CD8-positive, alpha-beta memory T cell (primary cell): ENCODE results near the gene FES. TPM values are rescaled to one million over a fixed set of nuclear protein-coding genes. Genes with fewer than 3 reads are reported as not detected.
A peak's percentile ranks its signal among the peaks of the same experiment; 100 is the strongest.
"Not testable (repeated sequence)": the region's sequence is repeated elsewhere in the genome, so short reads cannot be mapped to it uniquely, and the experiment has no call there.

ENCODE experiments used
- CTCF ChIA-PET: fragments of 350-600 bp; sonication (Branson Sonifier 250); formaldehyde crosslinking; loops from one replicate; lab custom pipeline; 2021; ENCODE audit warnings: antibody characterized with exemption; lab: Charles Lee
- POLR2A ChIA-PET: fragments of 350-600 bp; sonication (Branson Sonifier 250); formaldehyde crosslinking; loops from one replicate; lab custom pipeline; 2021; ENCODE audit warnings: antibody characterized with exemption; lab: Charles Lee
- DNase-seq, 5 donors: peaks; one replicate each; pipeline versions ENCODE4 v3.0.0 to v3.0.0-alpha.2; 2020 to 2022; ENCODE audit warnings: mixed read lengths in 1 of 5
- H3K27ac ChIP-seq: one replicate; pipeline ENCODE4 v1.7.0; 2013; ENCODE audit warnings: low read depth, mild to moderate bottlenecking, low read length, moderate library complexity
- H3K27me3 ChIP-seq: 2 replicates; pipeline ENCODE4 v1.7.0; 2013; ENCODE audit warnings: low read length, mild to moderate bottlenecking; ENCODE audit not compliant: insufficient read depth, poor library complexity, severe bottlenecking
- H3K36me3 ChIP-seq: 2 replicates; pipeline ENCODE4 v1.7.0; 2013; ENCODE audit warnings: mild to moderate bottlenecking, low read length, moderate library complexity; ENCODE audit not compliant: insufficient read depth
- H3K4me1 ChIP-seq: 2 replicates; pipeline ENCODE4 v1.7.0; 2013; ENCODE audit warnings: mild to moderate bottlenecking, low read length, moderate library complexity; ENCODE audit not compliant: insufficient read depth
- H3K4me3 ChIP-seq: 2 replicates; pipeline ENCODE4 v1.7.0; 2013; ENCODE audit warnings: mild to moderate bottlenecking, low read length
- H3K9me3 ChIP-seq: 2 replicates; pipeline ENCODE4 v1.7.0; 2013; ENCODE audit warnings: mild to moderate bottlenecking, low read length
- H3K27ac Mint-ChIP-seq, 8 donors: one replicate each; pipeline ENCODE4 v1.8.0; 2020 to 2021; ENCODE audit warnings: mixed read lengths in 8 of 8, mild to moderate bottlenecking in 6 of 8, inconsistent platforms in 3 of 8, moderate library complexity in 3 of 8
- H3K27me3 Mint-ChIP-seq, 2 donors: one replicate each; pipeline ENCODE4 v1.8.0; 2020 to 2021; ENCODE audit warnings: mixed read lengths in 2 of 2, mild to moderate bottlenecking in 1 of 2, moderate library complexity in 1 of 2
- H3K36me3 Mint-ChIP-seq, 3 donors: one replicate each; pipeline ENCODE4 v1.8.0; 2020 to 2021; ENCODE audit warnings: mixed read lengths in 3 of 3, inconsistent platforms in 1 of 3, mild to moderate bottlenecking in 1 of 3
- H3K4me1 Mint-ChIP-seq, 3 donors: one replicate each; pipeline ENCODE4 v1.8.0; 2020 to 2021; ENCODE audit warnings: mixed read lengths in 3 of 3, inconsistent platforms in 1 of 3, mild to moderate bottlenecking in 1 of 3
- H3K4me3 Mint-ChIP-seq, 7 donors: one replicate each; pipeline ENCODE4 v1.8.0; 2020 to 2021; ENCODE audit warnings: mixed read lengths in 7 of 7, mild to moderate bottlenecking in 6 of 7, moderate library complexity in 4 of 7, inconsistent platforms in 2 of 7
- H3K9me3 Mint-ChIP-seq, 5 donors: one replicate each; pipeline ENCODE4 v1.8.0; 2020 to 2022; ENCODE audit warnings: mixed read lengths in 5 of 5, mild to moderate bottlenecking in 3 of 5, moderate library complexity in 2 of 5, inconsistent platforms in 1 of 5
- polyA plus RNA-seq: library from polyadenylated mRNA; unstranded; fragments of 300-500 nt; fragmentation: Illumina TruSeq; gene quantifications from one replicate; pipeline ENCODE4 v1.2.3, GENCODE V29; 2021
- total RNA-seq, 2 experiments: library from RNA; stranded (reverse); gene quantifications; one replicate each; pipeline ENCODE4 v1.2.3, GENCODE V29; 2021

The FES gene
- total and polyA plus RNA-seq, 3 experiments from 2014 or later = 0.28 to 2.6 (median 2.5) TPM

GRCh38 chr15:90922712-90923322, 38.5 kb downstream of the FES start:
- ChIA-PET POLR2A (interaction anchor here (0.6 kb wide), 1 partner anchor 17 kb away, joined by 3 read pairs; no protein-coding TSS in a partner anchor), CTCF (interaction anchor here (0.9 to 4.2 kb wide), 3 partner anchors 9 to 20 kb away, joined by 3 to 32 read pairs (median 5); partner anchors contain the start of genes HDDC3 and MAN2A2)
- H3K4me1 ChIP-seq, H3K27ac ChIP-seq, H3K27me3 ChIP-seq, H3K27me3 Mint-ChIP-seq, H3K4me3 ChIP-seq, H3K9me3 ChIP-seq, H3K4me3 Mint-ChIP-seq, H3K9me3 Mint-ChIP-seq, H3K4me1 Mint-ChIP-seq, DNase-seq: not testable (repeated sequence)
- H3K36me3 ChIP-seq = peaks cover 32% of the 10 kb centered on the region
- Mint-ChIP-seq H3K36me3 (peaks cover 0 to 39% (median 13%) of the 10 kb centered on the region in 3 donors), H3K27ac (peak overlapping the region in 4 of 8 donors; percentile 8 to 42 (median 19))

DNA sequence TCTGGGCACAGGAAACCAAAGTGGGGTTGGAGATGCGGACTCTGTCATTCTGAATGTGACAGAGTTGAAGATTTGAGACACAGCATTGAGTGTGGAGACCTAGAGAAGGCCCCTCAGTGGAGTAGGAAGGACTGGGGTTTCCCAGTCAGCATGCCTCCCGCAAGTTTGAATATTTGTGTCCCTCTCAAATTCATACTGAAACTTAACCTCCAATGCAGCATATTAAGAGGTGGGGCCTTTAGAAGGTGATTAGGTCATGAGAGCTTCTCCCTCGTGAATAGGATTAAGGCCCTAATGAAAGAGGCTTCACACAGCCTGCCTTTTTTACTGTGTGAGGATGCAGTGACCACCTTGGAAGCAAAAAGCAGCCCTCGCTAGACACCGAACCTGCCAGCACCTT, 40.1 kb downstream of the FES start:
- DNase-seq = no peak
- POLR2A ChIA-PET = interaction anchor here (0.7 kb wide), 1 partner anchor 933 kb away, joined by 7 read pairs; no protein-coding TSS in a partner anchor
- Mint-ChIP-seq H3K36me3 (peaks cover 0 to 26% (median 7%) of the 10 kb centered on the region in 3 donors), H3K27me3 (no peaks in the 10 kb centered on the region), H3K4me1 (peaks cover 5 to 10% (median 8%) of the 10 kb centered on the region in 3 donors), H3K9me3 (no peaks in the 10 kb centered on the region), H3K4me3 (no peak overlapping the region), H3K27ac (peak overlapping the region in 1 of 8 donors; percentile 44)
- no peaks in the 10 kb centered on the region for H3K9me3 ChIP-seq
- peaks cover 16% of the 10 kb centered on the region for H3K36me3 ChIP-seq
- H3K4me1 ChIP-seq = peaks cover 4% of the 10 kb centered on the region
- no peak overlapping the region for H3K4me3 ChIP-seq
- H3K27ac ChIP-seq = no peak overlapping the region
- H3K27me3 ChIP-seq = no peaks in the 10 kb centered on the region
- CTCF ChIA-PET = interaction anchor here (0.6 to 4.2 kb wide), 2 partner anchors 8 to 328 kb away, joined by 3 to 32 read pairs; partner anchors contain the start of gene HDDC3

DNA sequence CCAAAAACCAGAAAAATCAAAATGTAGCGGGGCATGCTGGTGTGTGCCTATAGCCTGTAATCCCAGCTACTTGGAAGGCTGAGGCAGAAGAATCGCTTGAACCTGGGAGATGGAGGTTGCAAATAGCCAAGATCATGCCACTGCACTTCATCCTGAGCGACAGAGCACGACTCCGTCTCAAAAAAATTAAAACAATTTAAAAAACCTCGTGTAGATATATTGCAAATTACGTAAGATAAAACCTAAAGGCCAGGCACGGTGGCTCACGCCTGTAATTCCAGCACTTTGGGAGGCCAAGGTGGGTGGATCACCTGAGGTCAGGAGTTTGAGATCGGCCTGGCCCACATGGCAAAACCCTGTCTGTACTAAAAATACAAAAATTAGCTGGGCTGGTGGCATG, 42.5 kb downstream of the FES start:
- ChIA-PET POLR2A (interaction anchor here (0.8 kb wide), 1 partner anchor 28 kb away, joined by 11 read pairs; no protein-coding TSS in a partner anchor), CTCF (interaction anchor here (2.3 kb wide), 1 partner anchor 8 kb away, joined by 9 read pairs; the partner anchor contains the start of gene UNC45A)
- H3K27me3 ChIP-seq, DNase-seq, H3K27ac ChIP-seq, H3K4me3 ChIP-seq, H3K9me3 ChIP-seq, H3K27me3 Mint-ChIP-seq, H3K36me3 ChIP-seq, H3K9me3 Mint-ChIP-seq: not testable (repeated sequence)
- Mint-ChIP-seq H3K27ac (peak overlapping the region in 1 of 8 donors; percentile 23), H3K4me3 (peak overlapping the region in 2 of 7 donors; percentile 13 to 54), H3K36me3 (peaks cover 0 to 12% (median 0%) of the 10 kb centered on the region in 3 donors), H3K4me1 (peaks cover 23 to 33% (median 28%) of the 10 kb centered on the region in 3 donors)
- H3K4me1 ChIP-seq = peaks cover 21% of the 10 kb centered on the region

GRCh38 chr15:90928106-90928505, 43.8 kb downstream of the FES start:
- H3K4me1 ChIP-seq = peaks cover 28% of the 10 kb centered on the region
- Mint-ChIP-seq H3K4me3 (peak overlapping the region in 5 of 7 donors; percentile 3 to 86 (median 47)), H3K27ac (peak overlapping the region in 4 of 8 donors; percentile 39 to 63 (median 46)), H3K4me1 (peaks cover 28 to 34% (median 31%) of the 10 kb centered on the region in 3 donors)
- H3K9me3 Mint-ChIP-seq, H3K9me3 ChIP-seq, CTCF ChIA-PET, H3K27ac ChIP-seq, H3K36me3 Mint-ChIP-seq, H3K36me3 ChIP-seq, H3K27me3 ChIP-seq, H3K4me3 ChIP-seq, H3K27me3 Mint-ChIP-seq, DNase-seq: not testable (repeated sequence)
- POLR2A ChIA-PET = interaction anchor here (5.9 kb wide), 1 partner anchor 26 kb away, joined by 63 read pairs; the partner anchor contains the start of gene MAN2A2

DNA sequence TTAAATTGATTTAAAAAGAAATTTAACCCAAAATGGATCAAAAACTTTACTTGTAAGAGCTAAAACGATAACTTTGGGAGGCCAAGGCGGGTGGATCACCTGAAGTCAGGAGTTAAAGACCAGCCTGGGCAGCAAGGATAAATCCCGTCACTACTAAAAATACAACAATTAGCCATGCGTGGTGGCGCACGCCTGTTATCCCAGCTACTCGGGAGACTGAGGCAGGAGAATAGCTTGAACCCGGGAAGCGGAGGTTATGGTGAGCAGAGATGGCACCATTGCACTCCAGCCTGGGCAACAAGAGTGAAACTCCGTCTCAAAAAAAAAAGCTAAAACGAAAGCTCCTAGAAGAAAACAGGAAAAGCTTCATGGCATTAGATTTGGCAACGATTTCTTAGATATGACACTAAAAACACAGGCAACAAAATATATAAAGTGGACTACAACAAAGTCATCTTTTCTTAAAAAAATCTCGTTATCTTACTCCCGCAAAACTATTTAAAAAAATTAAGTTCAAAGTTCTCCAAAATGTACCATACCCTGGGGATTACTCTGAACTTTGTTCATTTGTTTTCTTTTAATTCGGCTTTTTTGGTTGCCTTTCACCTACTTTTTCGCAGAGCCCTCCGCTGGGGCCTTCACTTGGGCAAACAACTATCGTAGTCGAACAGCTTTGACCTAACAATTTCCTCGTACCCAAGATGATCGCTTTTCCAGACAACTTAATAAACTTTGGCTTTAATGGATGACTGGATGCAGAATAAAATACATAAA, 45.1 kb downstream of the FES start:
- H3K4me1 ChIP-seq = peaks cover 41% of the 10 kb centered on the region
- Mint-ChIP-seq H3K4me1 (peaks cover 33 to 40% (median 38%) of the 10 kb centered on the region in 3 donors), H3K36me3 (peaks cover 0 to 10% (median 0%) of the 10 kb centered on the region in 3 donors), H3K4me3 (peak overlapping the region; percentile 88 to 99 (median 98)), H3K9me3 (no peaks in the 10 kb centered on the region), H3K27me3 (no peaks in the 10 kb centered on the region), H3K27ac (peak overlapping the region; percentile 94 to 99 (median 98))
- POLR2A ChIA-PET = interaction anchor here (1.5 to 5.9 kb wide), 2 partner anchors 26 to 27 kb away, joined by 6 to 63 read pairs; partner anchors contain the start of genes MAN2A2 and RCCD1
- no peaks in the 10 kb centered on the region for H3K9me3 ChIP-seq
- no peaks in the 10 kb centered on the region for H3K27me3 ChIP-seq
- CTCF ChIA-PET = interaction anchor here (1.3 to 9.8 kb wide), 6 partner anchors 9 to 104 kb away, joined by 3 to 251 read pairs (median 6); partner anchors contain the start of genes MAN2A2 and RCCD1
- H3K36me3 ChIP-seq = no peaks in the 10 kb centered on the region
- peak overlapping the region; percentile 99 for H3K4me3 ChIP-seq
- no peak for DNase-seq
- H3K27ac ChIP-seq = peak overlapping the region; percentile 93

DNA sequence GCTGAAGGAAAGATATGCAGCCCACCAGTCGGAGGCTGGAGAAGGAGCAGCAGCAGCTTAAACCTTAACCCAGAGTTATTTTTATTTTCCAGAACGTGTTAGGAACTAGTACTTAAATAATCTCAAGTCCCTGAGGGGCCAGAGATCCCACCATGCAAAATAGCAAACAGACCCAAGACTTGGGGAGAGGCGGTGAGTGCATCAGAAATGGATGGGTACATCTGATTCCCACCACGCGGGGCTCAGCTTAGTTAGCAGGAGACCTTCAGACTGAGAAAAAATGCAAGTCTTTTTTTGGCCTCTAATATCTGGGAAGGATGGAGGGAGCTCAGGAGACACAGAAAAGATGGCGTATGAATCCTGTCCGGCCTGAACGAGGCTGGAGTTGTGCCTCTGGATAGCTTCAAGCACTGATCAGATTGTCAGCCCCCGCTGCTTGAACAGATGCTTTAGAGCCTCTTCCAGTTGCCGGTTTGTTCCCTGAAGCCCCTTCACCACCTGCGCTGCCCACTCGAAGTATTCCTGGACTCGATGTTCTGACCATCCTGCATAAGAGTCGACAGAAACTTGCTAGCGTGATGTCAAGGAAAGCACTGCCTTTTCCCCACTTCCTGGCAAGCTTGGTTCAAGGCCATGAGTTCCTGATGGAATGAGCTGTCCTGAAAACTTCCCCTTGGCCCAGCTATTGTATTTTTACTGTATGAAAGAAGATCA, 46.7 kb downstream of the FES start:
- Mint-ChIP-seq H3K9me3 (no peaks in the 10 kb centered on the region), H3K27ac (peak overlapping the region; percentile 95 to 99 (median 99)), H3K4me1 (peaks cover 37 to 52% (median 43%) of the 10 kb centered on the region in 3 donors), H3K36me3 (peaks cover 0 to 16% (median 0%) of the 10 kb centered on the region in 3 donors), H3K4me3 (peak overlapping the region; percentile 88 to 99 (median 98)), H3K27me3 (no peaks in the 10 kb centered on the region)
- Histone ChIP-seq H3K9me3 (no peaks in the 10 kb centered on the region), H3K4me3 (peak overlapping the region; percentile 99), H3K27me3 (no peaks in the 10 kb centered on the region), H3K4me1 (peaks cover 50% of the 10 kb centered on the region), H3K27ac (peak overlapping the region; percentile 93), H3K36me3 (no peaks in the 10 kb centered on the region)
- DNase-seq = peak in 1 of 5 donors; percentile 4
- ChIA-PET CTCF (interaction anchor here (0.8 to 9.8 kb wide), 30 partner anchors 9 to 700 kb away, joined by 3 to 251 read pairs (median 6); partner anchors contain the start of genes BLM, CIB1, GDPGP1 and MAN2A2), POLR2A (interaction anchor here (0.6 to 5.9 kb wide), 7 partner anchors 16 to 214 kb away, joined by 4 to 63 read pairs (median 5); partner anchors contain the start of genes BLM, MAN2A2 and RCCD1)

GRCh38 chr15:90931575-90931827, 47.2 kb downstream of the FES start:
- peaks cover 42 to 57% (median 48%) of the 10 kb centered on the region in 3 donors for H3K4me1 Mint-ChIP-seq
- peak overlapping the region; percentile 88 to 99 (median 98) for H3K4me3 Mint-ChIP-seq
- peak overlapping the region; percentile 93 for H3K27ac ChIP-seq
- H3K9me3 ChIP-seq = no peaks in the 10 kb centered on the region
- peaks cover 55% of the 10 kb centered on the region for H3K4me1 ChIP-seq
- DNase-seq = no peak
- H3K9me3 Mint-ChIP-seq = no peaks in the 10 kb centered on the region
- peak overlapping the region; percentile 99 for H3K4me3 ChIP-seq
- POLR2A ChIA-PET = interaction anchor here (1.0 to 5.9 kb wide), 6 partner anchors 17 to 214 kb away, joined by 3 to 63 read pairs (median 6); partner anchors contain the start of genes BLM, MAN2A2 and RCCD1
- H3K27ac Mint-ChIP-seq = peak overlapping the region; percentile 95 to 99 (median 98)
- H3K36me3 ChIP-seq = no peaks in the 10 kb centered on the region
- no peaks in the 10 kb centered on the region for H3K27me3 Mint-ChIP-seq
- H3K27me3 ChIP-seq = no peaks in the 10 kb centered on the region
- peaks cover 0 to 21% (median 3%) of the 10 kb centered on the region in 3 donors for H3K36me3 Mint-ChIP-seq
- CTCF ChIA-PET = interaction anchor here (0.7 to 9.8 kb wide), 35 partner anchors 9 to 700 kb away, joined by 3 to 251 read pairs (median 6); partner anchors contain the start of genes BLM, CIB1, FES and GDPGP1
